HFFc6 (cell line): ENCODE results near the gene AGXT. TPM values are rescaled to one million over a fixed set of nuclear protein-coding genes. Genes with fewer than 3 reads are reported as not detected.
A peak's percentile ranks its signal among the peaks of the same experiment; 100 is the strongest.

Experiments used
- DNase-seq: peaks from one replicate; pipeline ENCODE4 v3.0.0-alpha.2; 2018
- H3K27ac Mint-ChIP-seq: 2 replicates; pipeline ENCODE4 v1.8.0; 2020; ENCODE audit warnings: mild to moderate bottlenecking, mixed read lengths
- H3K27me3 Mint-ChIP-seq: 2 replicates; pipeline ENCODE4 v1.8.0; 2021; ENCODE audit warnings: mild to moderate bottlenecking, moderate library complexity, mixed read lengths; ENCODE audit not compliant: insufficient read depth
- H3K36me3 Mint-ChIP-seq: 2 replicates; pipeline ENCODE4 v1.8.0; 2021; ENCODE audit warnings: low read depth, mixed read lengths
- H3K4me1 Mint-ChIP-seq: 2 replicates; pipeline ENCODE4 v1.8.0; 2020; ENCODE audit warnings: low read depth, mixed read lengths
- H3K4me3 Mint-ChIP-seq: 2 replicates; pipeline ENCODE4 v1.8.0; 2020; ENCODE audit warnings: mild to moderate bottlenecking, moderate library complexity, mixed read lengths
- H3K9me3 Mint-ChIP-seq: 2 replicates; pipeline ENCODE4 v1.8.0; 2020; ENCODE audit warnings: mild to moderate bottlenecking, mixed read lengths
- CTCF ChIP-seq: fragments of 200-600 bp; sonication (generic); IDR thresholded peaks from 2 replicates; pipeline ENCODE4 v1.5.0; 2021; ENCODE audit warnings: antibody characterized with exemption, mild to moderate bottlenecking
- total RNA-seq, 6 experiments: library from RNA; stranded (reverse); fragmentation: NEBNext Ultra II Directional; extraction: Animal tissue kit (Norgen Biotek cat#: 25700); gene quantifications; 2 replicates in 1 of 6; 3 replicates in 5 of 6; pipeline ENCODE4 v1.2.3, GENCODE V29; 2021

The AGXT gene
- total RNA-seq, 6 experiments from 2014 or later = not detected

DNA sequence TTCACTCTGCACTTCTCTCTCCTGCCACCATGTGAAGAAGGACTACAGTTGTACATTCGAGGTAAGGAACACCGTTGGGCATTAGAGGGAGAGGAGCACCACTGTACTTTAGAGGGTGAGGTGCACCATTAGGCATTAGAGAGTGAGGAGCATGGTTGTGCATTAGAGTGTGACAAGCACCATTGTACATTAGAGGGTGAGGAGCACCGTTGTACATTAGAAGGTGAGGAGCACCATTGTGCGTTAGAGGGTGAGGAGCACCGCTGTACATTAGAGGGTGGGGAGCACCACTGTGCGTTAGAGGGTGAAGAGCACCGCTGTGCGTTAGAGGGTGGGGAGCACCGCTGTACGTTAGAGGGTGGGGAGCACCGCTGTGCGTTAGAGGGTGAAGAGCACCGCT lies 20.8 kb upstream of the AGXT start:
- Mint-ChIP-seq H3K27ac (no peak overlapping the region), H3K27me3 (peaks cover 30% of the 10 kb centered on the region), H3K36me3 (no peaks in the 10 kb centered on the region), H3K9me3 (no peaks in the 10 kb centered on the region; the same call in 1 of the 2 replicates), H3K4me1 (no peaks in the 10 kb centered on the region), H3K4me3 (no peak overlapping the region)
- no peak for DNase-seq
- TF ChIP-seq CTCF = no peak

DNA sequence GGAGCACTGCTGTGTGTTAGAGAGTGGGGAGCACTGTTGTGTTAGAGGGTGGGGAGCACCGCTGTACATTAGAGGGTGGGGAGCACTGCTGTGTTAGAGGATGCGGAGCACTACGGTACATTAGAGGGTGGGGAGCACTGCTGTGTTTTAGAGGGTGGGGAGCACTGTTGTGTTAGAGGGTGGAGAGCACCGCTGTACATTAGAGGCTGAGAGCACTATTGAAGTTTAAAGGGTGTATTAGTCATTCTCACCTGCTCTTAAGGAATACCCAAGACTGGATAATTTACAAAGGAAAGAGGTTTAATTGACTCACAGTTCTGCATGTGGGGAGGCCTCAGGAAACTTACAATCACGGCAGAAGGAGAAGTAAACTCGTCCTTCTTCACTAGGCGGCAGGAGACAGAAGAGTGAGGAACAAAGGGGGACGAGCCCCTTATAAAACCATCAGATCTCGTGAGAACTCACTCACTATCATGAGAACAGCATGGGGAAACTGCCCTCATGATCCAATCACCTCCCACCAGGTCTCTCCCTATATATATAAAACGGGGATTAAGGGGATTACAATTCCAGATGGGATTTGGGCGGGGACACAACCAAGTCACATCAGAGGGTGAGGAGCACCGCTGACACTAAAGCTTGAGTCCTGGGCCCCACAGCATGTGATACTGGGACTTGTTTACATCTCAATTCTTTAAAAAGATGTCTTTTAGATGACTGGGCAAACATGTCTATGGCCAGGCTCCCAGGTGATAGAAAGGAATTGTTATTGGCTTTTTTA lies 19.5 kb upstream of the AGXT start:
- Mint-ChIP-seq H3K36me3 (no peaks in the 10 kb centered on the region), H3K27ac (no peak overlapping the region), H3K4me3 (no peak overlapping the region), H3K4me1 (no peaks in the 10 kb centered on the region), H3K9me3 (no peaks in the 10 kb centered on the region; the same call in 1 of the 2 replicates), H3K27me3 (peaks cover 28% of the 10 kb centered on the region)
- TF ChIP-seq CTCF = no peak
- DNase-seq = no peak

- DNase-seq = no peak
- H3K4me1 Mint-ChIP-seq = no peaks in the 10 kb centered on the region
- H3K36me3 Mint-ChIP-seq = no peaks in the 10 kb centered on the region
- H3K27me3 Mint-ChIP-seq = peaks cover 23% of the 10 kb centered on the region
- no peak overlapping the region for H3K27ac Mint-ChIP-seq
- no peak for TF ChIP-seq CTCF
- H3K9me3 Mint-ChIP-seq = no peaks in the 10 kb centered on the region; the same call in 1 of the 2 replicates
- H3K4me3 Mint-ChIP-seq = no peak overlapping the region
These were observed 18.6 kb upstream of the AGXT start for GRCh38 chr2:240850026-240850425.

GRCh38 chr2:240850756-240851077 lies 17.9 kb upstream of the AGXT start:
- no peak overlapping the region for H3K4me3 Mint-ChIP-seq
- H3K36me3 Mint-ChIP-seq = no peaks in the 10 kb centered on the region
- no peaks in the 10 kb centered on the region for H3K4me1 Mint-ChIP-seq

DNA sequence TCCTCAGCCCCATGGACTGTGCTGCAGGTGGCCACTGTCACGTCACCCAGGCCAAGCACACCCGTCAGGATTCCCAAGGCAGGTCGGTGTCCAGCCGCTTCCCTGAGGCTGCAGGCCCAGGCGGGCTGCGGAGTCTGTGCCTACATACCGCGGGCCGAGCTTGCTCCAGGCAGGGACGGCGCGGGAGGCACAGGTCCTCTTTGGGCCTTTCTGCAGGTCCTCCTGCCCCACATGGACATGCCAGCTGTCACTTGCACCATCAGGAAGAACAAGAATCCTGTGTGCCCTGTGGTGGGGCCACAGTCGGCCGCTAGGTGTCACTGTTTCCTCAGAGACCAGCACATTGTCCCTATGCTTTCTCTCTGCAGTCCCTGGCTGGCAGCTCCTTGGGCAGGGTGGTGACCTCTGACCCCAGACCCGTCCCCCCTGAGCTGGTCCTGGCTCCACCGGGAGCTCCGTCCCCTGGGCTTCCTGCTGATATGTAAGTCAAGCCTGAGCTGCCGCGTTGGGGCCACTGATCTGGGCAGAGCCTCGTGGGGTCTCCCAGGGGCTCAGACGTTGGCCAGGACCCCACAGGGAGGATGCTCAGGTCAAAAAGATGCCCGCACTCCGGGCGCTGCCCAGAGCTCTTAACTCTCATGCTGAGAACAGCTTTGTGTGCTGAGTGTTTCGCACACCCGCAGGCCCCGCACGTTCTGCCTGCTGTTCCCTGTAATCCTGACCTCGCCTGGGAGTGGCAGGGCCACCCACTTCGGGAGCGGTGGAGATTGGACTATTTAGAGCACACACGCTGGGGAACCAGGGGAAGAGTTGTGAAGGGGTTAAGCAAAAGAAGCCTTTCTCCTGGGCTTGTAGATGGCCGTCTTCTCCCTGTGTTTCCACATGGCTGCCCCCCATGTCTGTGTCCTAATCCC lies 17.3 kb upstream of the AGXT start:
- Mint-ChIP-seq H3K27ac (no peak overlapping the region), H3K4me3 (no peak overlapping the region), H3K9me3 (no peaks in the 10 kb centered on the region; the same call in 1 of the 2 replicates), H3K4me1 (no peaks in the 10 kb centered on the region), H3K36me3 (no peaks in the 10 kb centered on the region), H3K27me3 (peaks cover 27% of the 10 kb centered on the region)
- TF ChIP-seq CTCF = peak; percentile 98
- DNase-seq = peak; percentile 66

More at GRCh38 chr2:240850756-240851077, 17.9 kb upstream of the AGXT start:
- TF ChIP-seq CTCF = no peak
- H3K27me3 Mint-ChIP-seq = peaks cover 27% of the 10 kb centered on the region
- no peak for DNase-seq
- no peaks in the 10 kb centered on the region; the same call in 1 of the 2 replicates for H3K9me3 Mint-ChIP-seq
- no peak overlapping the region for H3K27ac Mint-ChIP-seq
